Measurements from ENCODE around the gene XXYLT1. TPM values are rescaled to one million over a fixed set of nuclear protein-coding genes. Genes with fewer than 3 reads are reported as not detected.
"Not testable (repeated sequence)": the region's sequence is repeated elsewhere in the genome, so short reads cannot be mapped to it uniquely, and the experiment has no call there.

Gene XXYLT1
- total RNA-seq, 1 donor from 2014 or later = 10.5 TPM

- no peak overlapping the region for H3K4me3 ChIP-seq (ENCODE audit: low read depth, low read length)
- no peak for DNase-seq (ENCODE audit: low read depth)
- H3K36me3 ChIP-seq (ENCODE audit: control insufficient read depth, insufficient read depth, low read length) = no peaks in the 10 kb centered on the region
- FAIRE-seq = no peak
- TF ChIP-seq, protein P1, sequence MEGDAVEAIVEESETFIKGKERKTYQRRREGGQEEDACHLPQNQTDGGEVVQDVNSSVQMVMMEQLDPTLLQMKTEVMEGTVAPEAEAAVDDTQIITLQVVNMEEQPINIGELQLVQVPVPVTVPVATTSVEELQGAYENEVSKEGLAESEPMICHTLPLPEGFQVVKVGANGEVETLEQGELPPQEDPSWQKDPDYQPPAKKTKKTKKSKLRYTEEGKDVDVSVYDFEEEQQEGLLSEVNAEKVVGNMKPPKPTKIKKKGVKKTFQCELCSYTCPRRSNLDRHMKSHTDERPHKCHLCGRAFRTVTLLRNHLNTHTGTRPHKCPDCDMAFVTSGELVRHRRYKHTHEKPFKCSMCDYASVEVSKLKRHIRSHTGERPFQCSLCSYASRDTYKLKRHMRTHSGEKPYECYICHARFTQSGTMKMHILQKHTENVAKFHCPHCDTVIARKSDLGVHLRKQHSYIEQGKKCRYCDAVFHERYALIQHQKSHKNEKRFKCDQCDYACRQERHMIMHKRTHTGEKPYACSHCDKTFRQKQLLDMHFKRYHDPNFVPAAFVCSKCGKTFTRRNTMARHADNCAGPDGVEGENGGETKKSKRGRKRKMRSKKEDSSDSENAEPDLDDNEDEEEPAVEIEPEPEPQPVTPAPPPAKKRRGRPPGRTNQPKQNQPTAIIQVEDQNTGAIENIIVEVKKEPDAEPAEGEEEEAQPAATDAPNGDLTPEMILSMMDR (IDR thresholded peaks at IDR 0.05; ENCODE audit: insufficient read depth, low read length, severe bottlenecking) = no peak
- H3K27me3 ChIP-seq (ENCODE audit: control insufficient read depth, insufficient read depth, low read length) = peaks cover 2% of the 10 kb centered on the region
Measured at GRCh38 chr3:195059006-195059350, 212.0 kb downstream of the XXYLT1 start.

DNA sequence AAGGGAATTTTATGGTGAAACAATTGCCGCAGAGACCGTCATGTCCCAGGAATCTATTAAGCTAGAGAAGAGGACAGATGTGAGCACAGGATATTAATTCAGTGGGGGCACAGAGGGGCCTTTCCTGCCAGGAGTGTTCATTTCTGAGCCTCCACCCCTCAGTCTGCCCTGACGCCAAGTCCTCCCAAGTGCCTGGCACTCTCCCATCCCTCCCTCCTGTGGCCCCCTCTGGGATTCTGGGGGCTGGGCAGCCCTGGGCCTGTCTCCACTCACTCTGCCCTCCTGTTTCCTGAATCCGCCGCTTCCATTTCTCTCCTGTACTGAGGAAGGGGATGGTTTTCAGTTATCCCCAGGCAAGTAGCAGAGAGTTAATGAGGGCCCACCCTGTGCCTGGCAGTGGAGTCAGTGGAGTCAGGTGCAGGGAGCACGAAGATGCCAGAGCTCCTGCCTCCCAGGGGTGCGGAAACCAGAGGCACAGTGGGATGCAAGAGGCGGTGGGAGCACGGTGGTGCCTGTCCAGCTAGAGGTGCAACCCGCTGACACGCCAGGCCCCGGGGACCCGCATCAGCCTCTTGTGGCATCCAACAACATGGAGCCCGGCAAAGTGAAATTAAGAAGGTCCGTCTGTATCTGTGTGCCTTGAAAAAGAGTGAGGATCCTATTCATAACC is 212.5 kb downstream of the XXYLT1 start:
- no peaks in the 10 kb centered on the region for H3K36me3 ChIP-seq (ENCODE audit: control insufficient read depth, insufficient read depth, low read length)
- peaks cover 2% of the 10 kb centered on the region for H3K27me3 ChIP-seq (ENCODE audit: control insufficient read depth, insufficient read depth, low read length)
- FAIRE-seq (no peak), DNase-seq (ENCODE audit: low read depth) (no peak)
- H3K4me3 ChIP-seq (ENCODE audit: low read depth, low read length) = no peak overlapping the region
- TF ChIP-seq, protein P1 (IDR thresholded peaks at IDR 0.05; ENCODE audit: insufficient read depth, low read length, severe bottlenecking) = no peak

- no peak overlapping the region for H3K4me3 ChIP-seq (ENCODE audit: low read depth, low read length)
- H3K36me3 ChIP-seq (ENCODE audit: control insufficient read depth, insufficient read depth, low read length) = no peaks in the 10 kb centered on the region
- TF ChIP-seq, protein P1 (IDR thresholded peaks at IDR 0.05; ENCODE audit: insufficient read depth, low read length, severe bottlenecking) = no peak
- no peak for FAIRE-seq
- no peak for DNase-seq (ENCODE audit: low read depth)
- H3K27me3 ChIP-seq (ENCODE audit: control insufficient read depth, insufficient read depth, low read length) = peaks cover 2% of the 10 kb centered on the region
Measured at GRCh38 chr3:195057716-195058115, 213.2 kb downstream of the XXYLT1 start.

GRCh38 chr3:195056506-195056905 is 214.5 kb downstream of the XXYLT1 start:
- TF ChIP-seq, protein P1 (IDR thresholded peaks at IDR 0.05; ENCODE audit: insufficient read depth, low read length, severe bottlenecking) = no peak
- Histone ChIP-seq H3K4me3 (ENCODE audit: low read depth, low read length) (no peak overlapping the region), H3K36me3 (ENCODE audit: control insufficient read depth, insufficient read depth, low read length) (no peaks in the 10 kb centered on the region), H3K27me3 (ENCODE audit: control insufficient read depth, insufficient read depth, low read length) (peaks cover 2% of the 10 kb centered on the region)
- no peak for FAIRE-seq
- no peak for DNase-seq (ENCODE audit: low read depth)

DNA sequence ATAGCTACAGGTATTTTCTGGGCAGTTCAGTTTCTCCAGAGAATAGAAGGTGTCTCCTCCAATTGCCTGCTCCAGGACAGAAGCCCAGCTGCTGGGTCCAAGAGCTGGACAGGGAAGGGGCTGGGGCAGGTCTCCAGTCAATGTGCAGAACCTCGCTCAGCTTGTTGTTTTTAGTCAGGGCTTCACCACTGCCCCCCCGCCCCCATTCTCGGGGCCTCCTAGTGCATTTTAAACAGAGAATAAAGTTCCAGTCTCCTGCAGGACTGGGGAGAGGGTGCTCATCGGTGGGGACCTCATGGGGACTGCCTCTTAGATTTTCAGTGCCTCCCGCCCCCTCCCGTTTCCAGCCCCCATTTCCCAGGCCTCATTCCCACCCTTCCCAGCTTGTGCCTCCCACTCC is 216.6 kb downstream of the XXYLT1 start:
- Histone ChIP-seq H3K36me3 (ENCODE audit: control insufficient read depth, insufficient read depth, low read length) (no peaks in the 10 kb centered on the region), H3K4me3 (ENCODE audit: low read depth, low read length) (no peak overlapping the region), H3K27me3 (ENCODE audit: control insufficient read depth, insufficient read depth, low read length) (peaks cover 2% of the 10 kb centered on the region)
- FAIRE-seq (no peak), DNase-seq (ENCODE audit: low read depth) (no peak)
- TF ChIP-seq, protein P1 (IDR thresholded peaks at IDR 0.05; ENCODE audit: insufficient read depth, low read length, severe bottlenecking) = no peak

GRCh38 chr3:195052939-195053338 is 218.0 kb downstream of the XXYLT1 start:
- no peak overlapping the region for H3K4me3 ChIP-seq (ENCODE audit: low read depth, low read length)
- DNase-seq (ENCODE audit: low read depth) (no peak), FAIRE-seq (no peak)
- no peaks in the 10 kb centered on the region for H3K36me3 ChIP-seq (ENCODE audit: control insufficient read depth, insufficient read depth, low read length)
- TF ChIP-seq, protein P1 (IDR thresholded peaks at IDR 0.05; ENCODE audit: insufficient read depth, low read length, severe bottlenecking) = no peak
- peaks cover 2% of the 10 kb centered on the region for H3K27me3 ChIP-seq (ENCODE audit: control insufficient read depth, insufficient read depth, low read length)

DNA sequence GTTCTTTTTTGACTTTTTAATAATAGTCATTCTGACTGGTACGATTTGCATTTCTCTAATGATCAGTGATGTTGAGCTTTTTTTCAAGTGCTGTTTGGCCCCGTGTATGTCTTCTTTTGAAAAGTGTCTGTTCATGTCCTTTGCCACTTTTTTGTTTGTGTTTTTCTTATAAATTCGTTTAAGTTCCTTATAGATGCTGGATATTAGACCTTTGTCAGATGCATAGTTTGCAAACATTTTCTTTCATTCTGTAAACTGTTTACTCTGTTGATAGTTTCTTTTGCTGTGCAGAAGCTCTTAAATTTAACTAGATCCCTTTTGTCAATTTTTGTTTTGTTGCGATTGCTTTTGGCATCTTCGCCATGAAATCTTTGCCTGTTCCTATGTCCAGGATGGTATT is 220.7 kb downstream of the XXYLT1 start:
- not testable (repeated sequence) for H3K27me3 ChIP-seq (ENCODE audit: control insufficient read depth, insufficient read depth, low read length); DNase-seq (ENCODE audit: low read depth); H3K36me3 ChIP-seq (ENCODE audit: control insufficient read depth, insufficient read depth, low read length); FAIRE-seq; H3K4me3 ChIP-seq (ENCODE audit: low read depth, low read length)
